Body of pancreas (tissue), 4 donors: ENCODE measurements around the gene PGBD1. TPM values are rescaled to one million over a fixed set of nuclear protein-coding genes. Genes with fewer than 3 reads are reported as not detected.

Experiments used
- ATAC-seq: fragments of 150-250 bp; one replicate; pipeline ENCODE4 v1.9.1; 2016
- DNase-seq, 4 donors: peaks; one replicate each; pipeline ENCODE4 v3.0.0-alpha.2; 2019
- H3K27ac ChIP-seq, 4 donors: fragments of 200-600 bp; sonication (generic); 1 replicate in 3 of 4; 2 replicates in 1 of 4; pipeline versions ENCODE4 v1.5.1 to v1.6.1; 2016 to 2019; ENCODE audit warnings: mild to moderate bottlenecking in 1 of 4, mixed read lengths in 1 of 4, moderate library complexity in 1 of 4
- H3K27me3 ChIP-seq, 2 donors: fragments of 200-600 bp; sonication (generic); one replicate each; pipeline ENCODE4 v1.6.0; 2016; ENCODE audit warnings: mild to moderate bottlenecking in 1 of 2
- H3K36me3 ChIP-seq, 2 donors: fragments of 200-600 bp; sonication (generic); replicated peaks in 1 of 2; 2 replicates each; pipeline ENCODE4 v1.5.1; 2016; ENCODE audit warnings: low read depth in 2 of 2; ENCODE audit not compliant: insufficient read depth in 1 of 2
- H3K4me1 ChIP-seq: fragments of 200-600 bp; sonication (generic); one replicate; pipeline ENCODE4 v1.6.0; 2016
- H3K4me3 ChIP-seq, 2 donors: fragments of 200-600 bp; sonication (generic); 1 replicate in 1 of 2; 2 replicates in 1 of 2; pipeline ENCODE4 v1.5.1; 2016 to 2019
- H3K9me3 ChIP-seq, 3 donors: fragments of 200-600 bp; sonication (generic); 1 replicate in 2 of 3; 2 replicates in 1 of 3; pipeline ENCODE4 v1.5.1; 2016
- POLR2A ChIP-seq, 3 donors: fragments of 450-650 bp; IDR thresholded peaks; one replicate each; pipeline ENCODE4 v1.6.1; 2016; ENCODE audit warnings: antibody characterized with exemption in 3 of 3, mild to moderate bottlenecking in 2 of 3
- WGBS, 2 donors: methylation state at CpG; one replicate each; pipeline ENCODE4 v1.1.5; 2017; 5-methylcytosine and 5-hydroxymethylcytosine counted together
- intact Hi-C: fragments of 100-400 bp; cut with DNase I; formaldehyde crosslinking; loops from one replicate; pipeline ENCODE4 v1.15.1; 2023
- total RNA-seq, 2 donors: library from RNA; depleted of rRNA; stranded (reverse); fragments of >200 nt; gene quantifications; one replicate each; pipeline ENCODE4 v1.1.0, GENCODE V29; 2016
- TF ChIP-seq, protein P1 (sequence below), 7 experiments: fragments of 450-650 bp in 4 of 7; fragments of 200-600 bp in 3 of 7; sonication (generic) in 3 of 7; IDR thresholded peaks; one replicate each; pipeline ENCODE4 v1.5.1; 2016 to 2019; ENCODE audit warnings: antibody characterized with exemption in 7 of 7

Gene PGBD1, protein sequence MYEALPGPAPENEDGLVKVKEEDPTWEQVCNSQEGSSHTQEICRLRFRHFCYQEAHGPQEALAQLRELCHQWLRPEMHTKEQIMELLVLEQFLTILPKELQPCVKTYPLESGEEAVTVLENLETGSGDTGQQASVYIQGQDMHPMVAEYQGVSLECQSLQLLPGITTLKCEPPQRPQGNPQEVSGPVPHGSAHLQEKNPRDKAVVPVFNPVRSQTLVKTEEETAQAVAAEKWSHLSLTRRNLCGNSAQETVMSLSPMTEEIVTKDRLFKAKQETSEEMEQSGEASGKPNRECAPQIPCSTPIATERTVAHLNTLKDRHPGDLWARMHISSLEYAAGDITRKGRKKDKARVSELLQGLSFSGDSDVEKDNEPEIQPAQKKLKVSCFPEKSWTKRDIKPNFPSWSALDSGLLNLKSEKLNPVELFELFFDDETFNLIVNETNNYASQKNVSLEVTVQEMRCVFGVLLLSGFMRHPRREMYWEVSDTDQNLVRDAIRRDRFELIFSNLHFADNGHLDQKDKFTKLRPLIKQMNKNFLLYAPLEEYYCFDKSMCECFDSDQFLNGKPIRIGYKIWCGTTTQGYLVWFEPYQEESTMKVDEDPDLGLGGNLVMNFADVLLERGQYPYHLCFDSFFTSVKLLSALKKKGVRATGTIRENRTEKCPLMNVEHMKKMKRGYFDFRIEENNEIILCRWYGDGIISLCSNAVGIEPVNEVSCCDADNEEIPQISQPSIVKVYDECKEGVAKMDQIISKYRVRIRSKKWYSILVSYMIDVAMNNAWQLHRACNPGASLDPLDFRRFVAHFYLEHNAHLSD
- 1 to 10 TPM in 1 of 2 donors, under 1 TPM in 1; 0.66 to 2.3 TPM for total RNA-seq

DNA sequence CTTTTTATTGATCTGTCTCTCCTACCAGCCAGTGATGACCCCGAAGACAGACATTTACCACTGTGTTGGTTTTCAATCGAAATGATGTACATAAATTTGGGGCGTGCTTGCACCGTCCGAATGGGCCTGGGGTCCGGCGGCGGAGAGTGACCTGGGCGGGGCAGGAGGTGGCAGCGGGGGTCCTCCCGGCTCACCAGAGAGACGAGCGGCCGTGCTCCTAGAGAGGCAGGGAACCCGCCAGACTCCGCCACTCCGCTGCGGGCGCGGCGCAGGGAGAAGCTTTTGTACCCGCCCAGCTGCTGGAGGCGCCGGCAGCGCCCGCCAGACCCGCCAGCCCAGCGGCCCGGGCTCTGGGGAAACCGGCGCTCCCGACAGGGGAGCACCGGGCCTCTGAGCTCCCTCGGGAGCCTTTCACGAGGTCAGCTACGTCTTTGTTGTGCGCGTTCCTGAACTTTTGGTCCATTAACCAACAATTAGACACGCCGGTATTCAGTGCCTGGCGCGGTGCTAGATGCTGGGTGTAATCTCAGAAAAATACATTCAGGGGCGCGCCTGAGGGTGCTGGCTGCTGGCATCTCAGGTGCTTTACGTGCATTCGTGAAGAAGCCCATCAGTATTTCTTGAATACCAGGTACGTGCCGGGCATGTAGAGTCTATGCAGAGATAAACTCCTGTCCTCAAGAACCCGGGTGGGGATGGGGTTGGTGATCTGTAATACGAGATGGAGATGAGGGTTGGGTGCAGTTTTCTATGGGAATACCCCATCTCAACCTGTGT is at the start of gene PGBD1:
TSS of gene PGBD1 (plus strand) at position 285 of the 777 bp plus-strand sequence. CDS start 2,242 bp downstream, outside the sequence.
- DNase-seq (peak; percentile 63 to 73 (median 68)), ATAC-seq (peak; percentile 87)
- Histone ChIP-seq H3K9me3 (no peaks in the 10 kb centered on the region), H3K4me3 (peak within 1 kb of the TSS; percentile 19 to 49), H3K4me1 (peaks cover 12% of the 10 kb centered on the region), H3K27ac (no peak within 1 kb of the TSS), H3K36me3 (peaks cover 0 to 3% of the 10 kb centered on the region in 2 donors), H3K27me3 (no peaks in the 10 kb centered on the region)
- 1 to 2% methylated on average over 22 to 45 of the region's 50 CpGs for WGBS, 2 donors
- intact Hi-C loops: no loop called here
- TF ChIP-seq POLR2A (IDR thresholded peaks at IDR 0.05): peak in 2 of 3 donors; percentile 35 to 41
- TF ChIP-seq, protein P1, sequence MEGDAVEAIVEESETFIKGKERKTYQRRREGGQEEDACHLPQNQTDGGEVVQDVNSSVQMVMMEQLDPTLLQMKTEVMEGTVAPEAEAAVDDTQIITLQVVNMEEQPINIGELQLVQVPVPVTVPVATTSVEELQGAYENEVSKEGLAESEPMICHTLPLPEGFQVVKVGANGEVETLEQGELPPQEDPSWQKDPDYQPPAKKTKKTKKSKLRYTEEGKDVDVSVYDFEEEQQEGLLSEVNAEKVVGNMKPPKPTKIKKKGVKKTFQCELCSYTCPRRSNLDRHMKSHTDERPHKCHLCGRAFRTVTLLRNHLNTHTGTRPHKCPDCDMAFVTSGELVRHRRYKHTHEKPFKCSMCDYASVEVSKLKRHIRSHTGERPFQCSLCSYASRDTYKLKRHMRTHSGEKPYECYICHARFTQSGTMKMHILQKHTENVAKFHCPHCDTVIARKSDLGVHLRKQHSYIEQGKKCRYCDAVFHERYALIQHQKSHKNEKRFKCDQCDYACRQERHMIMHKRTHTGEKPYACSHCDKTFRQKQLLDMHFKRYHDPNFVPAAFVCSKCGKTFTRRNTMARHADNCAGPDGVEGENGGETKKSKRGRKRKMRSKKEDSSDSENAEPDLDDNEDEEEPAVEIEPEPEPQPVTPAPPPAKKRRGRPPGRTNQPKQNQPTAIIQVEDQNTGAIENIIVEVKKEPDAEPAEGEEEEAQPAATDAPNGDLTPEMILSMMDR (IDR thresholded peaks at IDR 0.05): no peak

DNA sequence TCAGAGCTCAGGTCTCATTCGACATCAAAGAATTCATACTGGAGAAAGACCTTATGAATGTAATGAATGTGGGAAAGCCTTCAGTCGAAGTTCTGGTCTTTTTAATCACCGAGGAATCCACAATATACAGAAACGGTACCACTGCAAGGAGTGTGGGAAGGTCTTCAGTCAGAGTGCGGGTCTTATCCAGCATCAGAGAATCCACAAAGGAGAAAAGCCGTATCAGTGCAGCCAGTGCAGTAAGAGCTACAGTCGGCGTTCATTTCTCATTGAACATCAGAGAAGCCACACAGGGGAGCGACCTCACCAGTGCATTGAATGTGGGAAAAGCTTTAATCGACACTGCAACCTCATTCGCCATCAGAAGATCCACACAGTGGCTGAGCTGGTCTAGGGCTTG is 48.6 kb upstream of the PGBD1 start:
- intact Hi-C loops: no loop called here
- Histone ChIP-seq H3K4me3 (no peak overlapping the region), H3K4me1 (no peaks in the 10 kb centered on the region), H3K36me3 (peaks cover 0 to 24% of the 10 kb centered on the region in 2 donors), H3K27me3 (no peaks in the 10 kb centered on the region), H3K9me3 (no peaks in the 10 kb centered on the region), H3K27ac (no peak overlapping the region)
- TF ChIP-seq, protein P1 (IDR thresholded peaks at IDR 0.05): no peak
- TF ChIP-seq POLR2A (IDR thresholded peaks at IDR 0.05): no peak
- no peak for DNase-seq
- 91 to 94% methylated on average over 11 of the region's 11 CpGs for WGBS, 2 donors
- no peak for ATAC-seq

DNA sequence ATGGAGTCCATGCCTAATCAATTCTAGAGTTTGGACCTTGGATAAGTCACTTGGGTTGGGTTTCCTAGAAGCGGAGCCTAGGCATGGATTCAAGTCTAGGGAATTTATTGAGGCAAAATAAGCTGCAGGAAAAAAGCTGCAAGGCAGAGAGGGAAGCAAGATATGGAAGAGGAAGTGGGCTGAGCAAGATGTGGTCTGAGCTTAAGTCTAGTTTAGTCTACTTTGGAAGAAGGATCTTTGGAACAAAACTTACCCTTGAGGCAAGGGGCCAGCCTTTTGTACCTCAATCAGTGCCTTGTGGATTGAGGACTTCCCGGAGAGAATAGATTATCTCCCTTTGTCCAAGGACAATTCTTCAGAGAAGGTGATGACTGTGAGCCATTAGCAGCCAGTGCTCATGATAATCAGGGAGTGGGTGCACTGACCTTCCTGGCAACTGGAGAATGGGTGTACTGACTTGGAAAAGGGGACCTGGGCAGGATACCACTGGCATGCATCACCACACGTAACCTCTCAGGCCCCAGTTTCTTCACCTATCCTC is 45.4 kb upstream of the PGBD1 start:
- peaks cover 0 to 13% of the 10 kb centered on the region in 2 donors for H3K36me3 ChIP-seq

DNA sequence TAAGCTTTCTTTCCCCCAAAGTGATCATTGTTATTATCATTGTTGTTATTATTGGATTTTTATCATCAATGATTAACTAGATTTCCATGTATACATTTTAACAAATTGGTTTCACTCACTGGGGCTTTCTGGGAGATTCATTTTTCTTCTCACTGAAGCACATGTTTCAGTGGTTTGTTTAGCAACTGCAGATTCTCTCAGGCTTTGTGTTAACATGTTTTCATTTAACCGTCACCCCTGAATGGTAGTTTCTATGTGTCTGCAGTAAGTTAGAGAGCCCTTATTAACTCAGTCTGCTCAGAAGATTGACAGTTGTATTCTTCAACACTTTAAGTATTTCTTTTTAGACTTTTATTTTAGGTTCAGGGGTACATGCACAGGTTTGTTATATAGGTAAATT is 41.7 kb upstream of the PGBD1 start:
- H3K27me3 ChIP-seq: no peaks in the 10 kb centered on the region
- ATAC-seq: no peak
- intact Hi-C loops: no loop called here
- no peak overlapping the region for H3K27ac ChIP-seq
- 57 to 60% methylated on average over 1 of the region's 1 CpG for WGBS, 2 donors
- TF ChIP-seq, protein P1 (IDR thresholded peaks at IDR 0.05): no peak
- no peak for TF ChIP-seq POLR2A (IDR thresholded peaks at IDR 0.05)
- H3K9me3 ChIP-seq: no peaks in the 10 kb centered on the region
- H3K4me3 ChIP-seq: no peak overlapping the region
- no peaks in the 10 kb centered on the region for H3K36me3 ChIP-seq
- H3K4me1 ChIP-seq: no peaks in the 10 kb centered on the region
- no peak for DNase-seq

More for the DNA sequence above, 45.4 kb upstream of the PGBD1 start:
- DNase-seq: no peak
- Histone ChIP-seq H3K27ac (no peak overlapping the region), H3K27me3 (no peaks in the 10 kb centered on the region), H3K4me1 (no peaks in the 10 kb centered on the region), H3K9me3 (no peaks in the 10 kb centered on the region), H3K4me3 (no peak overlapping the region)
- TF ChIP-seq POLR2A (IDR thresholded peaks at IDR 0.05): no peak
- TF ChIP-seq, protein P1 (IDR thresholded peaks at IDR 0.05): no peak
- intact Hi-C loops: no loop called here
- ATAC-seq: no peak
- WGBS, 2 donors: 74 to 78% methylated on average over 3 of the region's 3 CpGs
